ENCODE measurements around the gene RAI1.

- TF ChIP-seq POLR2AphosphoS5 (IDR thresholded peaks at IDR 0.05) (peak; percentile 53 to 74 (median 58)), EP300 (IDR thresholded peaks at IDR 0.05) (no peak)
Observed at GRCh38 chr17:17781591-17782496, 100.6 kb downstream of the RAI1 start.

All from sigmoid colon (tissue), 4 donors.